WI38 (cell line): Measurements from ENCODE around the gene CCL27.

Experiments
- H3K4me3 ChIP-seq: 2 replicates; pipeline ENCODE4 v1.5.1; 2011; ENCODE audit warnings: low read depth, mild to moderate bottlenecking, control low read depth, low read length
- TF ChIP-seq, protein P1 (sequence below): IDR thresholded peaks from 2 replicates; pipeline ENCODE4 v1.5.1; 2012; ENCODE audit warnings: low read depth, mild to moderate bottlenecking, control low read depth, low read length

Gene CCL27

DNA sequence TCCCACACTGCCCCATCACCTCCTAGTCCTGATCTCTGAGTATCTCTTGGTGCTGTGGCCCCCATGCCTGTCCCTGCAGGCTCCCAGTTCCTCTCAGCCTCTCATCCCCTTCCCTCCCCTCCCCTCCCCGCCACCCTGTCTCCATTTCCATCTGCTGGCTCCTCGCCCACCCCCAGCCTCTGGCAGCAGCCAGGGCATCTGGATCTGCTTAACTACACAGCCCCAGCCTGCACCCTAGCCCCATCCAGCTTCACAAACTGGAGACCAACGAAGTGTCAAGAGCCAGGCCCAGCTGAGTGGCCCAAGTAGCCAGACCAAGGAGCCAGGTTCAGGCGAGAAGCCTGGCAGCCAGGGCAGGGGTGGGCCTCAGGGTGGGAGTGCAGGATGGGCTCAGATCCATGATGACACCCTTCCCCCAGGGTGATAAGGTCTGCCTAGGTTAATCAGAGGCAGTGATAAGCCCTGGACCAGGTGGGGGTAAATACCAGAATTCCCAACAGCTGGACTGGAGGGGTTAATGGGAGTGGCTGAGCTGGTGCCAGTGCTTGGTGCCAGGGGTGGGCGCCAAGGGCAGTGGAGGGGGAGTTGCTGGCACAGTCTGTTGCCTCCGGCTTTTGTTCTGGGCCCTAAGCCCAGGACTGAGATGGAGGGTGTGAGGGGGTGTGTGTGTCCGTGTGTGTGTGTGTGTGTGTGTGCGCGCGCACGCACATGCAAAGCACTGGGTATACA is 8.0 kb downstream of the CCL27 start:
- TF ChIP-seq, protein P1, sequence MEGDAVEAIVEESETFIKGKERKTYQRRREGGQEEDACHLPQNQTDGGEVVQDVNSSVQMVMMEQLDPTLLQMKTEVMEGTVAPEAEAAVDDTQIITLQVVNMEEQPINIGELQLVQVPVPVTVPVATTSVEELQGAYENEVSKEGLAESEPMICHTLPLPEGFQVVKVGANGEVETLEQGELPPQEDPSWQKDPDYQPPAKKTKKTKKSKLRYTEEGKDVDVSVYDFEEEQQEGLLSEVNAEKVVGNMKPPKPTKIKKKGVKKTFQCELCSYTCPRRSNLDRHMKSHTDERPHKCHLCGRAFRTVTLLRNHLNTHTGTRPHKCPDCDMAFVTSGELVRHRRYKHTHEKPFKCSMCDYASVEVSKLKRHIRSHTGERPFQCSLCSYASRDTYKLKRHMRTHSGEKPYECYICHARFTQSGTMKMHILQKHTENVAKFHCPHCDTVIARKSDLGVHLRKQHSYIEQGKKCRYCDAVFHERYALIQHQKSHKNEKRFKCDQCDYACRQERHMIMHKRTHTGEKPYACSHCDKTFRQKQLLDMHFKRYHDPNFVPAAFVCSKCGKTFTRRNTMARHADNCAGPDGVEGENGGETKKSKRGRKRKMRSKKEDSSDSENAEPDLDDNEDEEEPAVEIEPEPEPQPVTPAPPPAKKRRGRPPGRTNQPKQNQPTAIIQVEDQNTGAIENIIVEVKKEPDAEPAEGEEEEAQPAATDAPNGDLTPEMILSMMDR, result no peak
- H3K4me3 ChIP-seq, result no peak overlapping the region

DNA sequence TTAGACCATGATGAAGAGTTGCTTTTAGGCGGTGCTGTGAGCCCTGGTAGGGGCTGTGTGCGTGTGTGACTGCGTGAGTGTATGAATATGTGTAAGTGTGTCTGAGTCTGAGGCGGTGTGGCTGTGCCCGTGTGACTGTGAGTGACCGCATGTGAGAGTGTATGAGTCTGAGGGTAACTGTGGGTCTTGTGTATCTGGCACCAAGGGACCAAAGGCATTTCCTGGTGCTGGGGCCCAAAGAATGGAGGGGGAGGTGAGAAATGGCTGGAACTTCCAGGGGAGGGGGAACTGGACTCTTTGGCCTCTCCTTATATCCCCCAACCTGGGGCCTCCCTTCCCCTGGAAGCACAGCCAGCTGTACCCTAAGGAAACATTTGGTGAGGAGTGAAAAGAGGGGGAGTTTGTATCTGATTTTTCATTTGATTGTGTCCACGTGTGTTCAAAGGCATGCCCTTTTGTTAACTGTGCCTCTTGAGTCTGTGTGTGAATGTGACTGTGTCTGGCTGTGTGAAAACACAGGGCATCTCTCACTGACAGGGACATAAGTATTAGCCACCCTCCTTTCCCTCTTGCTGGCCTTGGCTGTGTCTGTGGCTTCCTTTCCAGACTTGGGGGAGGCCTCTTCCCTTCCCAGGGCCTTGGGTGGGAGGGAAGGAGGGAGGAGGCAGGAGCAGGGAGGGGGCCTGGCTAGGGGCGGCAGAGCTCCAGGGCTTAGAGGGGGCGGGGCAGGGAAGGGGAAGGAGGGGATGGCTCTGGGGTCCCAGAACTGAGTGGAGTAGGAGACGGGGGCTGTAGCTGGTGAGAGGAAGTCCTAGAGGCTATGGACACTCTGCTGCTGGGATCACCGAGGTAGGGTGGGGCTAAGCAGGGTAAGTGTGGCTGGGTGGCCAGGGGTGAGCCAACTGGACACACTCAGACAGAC is 9.0 kb downstream of the CCL27 start:
- TF ChIP-seq, protein P1, result no peak
- H3K4me3 ChIP-seq, result no peak overlapping the region

DNA sequence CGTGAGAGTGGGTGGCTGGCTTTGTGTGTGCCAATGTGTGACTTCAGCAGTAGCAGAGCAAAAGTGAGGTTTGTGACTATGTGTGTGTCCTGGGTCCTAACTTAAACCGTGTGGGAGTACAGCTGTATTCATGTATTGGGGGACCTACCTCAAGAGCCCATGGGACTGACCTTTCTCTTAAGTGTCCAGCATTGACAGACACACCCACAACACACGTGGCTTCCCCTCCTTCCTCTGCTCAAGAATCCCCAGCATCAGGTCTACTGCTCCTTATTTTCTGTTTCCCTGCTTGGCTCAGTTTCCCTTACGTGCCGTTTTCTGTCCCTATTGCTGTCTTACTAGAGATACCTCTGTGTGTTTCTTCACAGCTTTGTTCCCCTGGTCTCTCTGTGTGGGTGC is 9.9 kb downstream of the CCL27 start:
- TF ChIP-seq, protein P1, result no peak
- peak overlapping the region; percentile 63 for H3K4me3 ChIP-seq

DNA sequence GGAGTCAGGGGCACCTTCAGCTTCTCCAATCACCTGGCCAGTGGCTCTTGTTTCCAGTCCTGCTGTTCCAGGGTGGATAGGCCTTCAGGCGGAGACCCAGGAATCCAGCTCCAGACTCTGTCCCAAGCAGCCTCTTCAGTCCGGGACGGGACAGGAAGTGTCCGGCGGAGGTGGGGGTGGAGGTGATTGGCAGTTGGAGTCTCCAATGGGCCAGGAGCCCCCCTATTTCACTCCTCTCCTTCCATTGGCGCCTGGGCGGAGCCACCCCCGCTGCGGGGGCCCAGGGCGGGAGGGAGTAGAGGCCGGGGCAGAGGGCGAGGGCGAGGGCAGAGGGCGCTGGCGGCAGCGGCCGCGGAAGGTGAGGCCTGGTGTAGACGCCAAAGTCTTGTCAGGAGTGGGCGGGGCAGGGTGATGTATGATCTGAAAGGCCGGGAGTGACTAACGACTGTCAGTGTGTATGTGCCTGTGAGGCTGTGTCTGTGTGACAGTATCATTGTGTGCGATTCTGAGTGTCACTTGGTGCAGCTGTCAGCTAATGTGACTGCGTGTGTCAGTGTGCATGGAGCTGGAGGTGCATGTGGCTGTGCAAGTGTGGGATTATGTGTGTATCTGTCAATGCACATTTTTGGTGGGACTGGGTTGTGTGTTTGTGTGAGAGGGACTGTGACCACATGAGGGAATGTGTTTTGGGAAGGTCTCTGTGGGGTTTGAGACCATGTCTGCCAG is 10.4 kb downstream of the CCL27 start, which contains the start of gene IL11RA:
Gene IL11RA (plus strand): TSS at position 310 of the 726 bp plus-strand sequence. CDS start 3,033 bp downstream, outside the sequence.
- TF ChIP-seq, protein P1, result no peak
- H3K4me3 ChIP-seq, result peak within 1 kb of the TSS; percentile 63

DNA sequence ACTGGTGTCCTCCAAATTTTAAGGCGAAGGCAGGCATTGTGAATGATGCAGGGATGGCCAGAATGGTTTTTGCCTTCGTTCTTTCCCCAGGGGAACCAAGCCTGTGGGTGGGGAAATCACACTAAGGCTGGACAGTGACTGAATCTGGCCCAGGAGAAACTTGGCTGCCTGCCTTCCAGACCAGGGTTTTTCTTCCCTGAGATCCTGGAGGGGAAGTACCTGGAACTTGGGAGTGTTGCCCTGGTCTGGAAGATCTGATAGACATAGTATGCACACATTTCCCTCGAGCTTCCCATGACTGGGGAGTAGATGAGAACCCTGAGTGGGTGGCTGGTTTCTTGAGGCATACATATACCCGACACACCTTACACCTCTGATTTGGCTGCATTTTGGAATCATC is 11.1 kb downstream of the CCL27 start:
- peak overlapping the region; percentile 63 for H3K4me3 ChIP-seq

DNA sequence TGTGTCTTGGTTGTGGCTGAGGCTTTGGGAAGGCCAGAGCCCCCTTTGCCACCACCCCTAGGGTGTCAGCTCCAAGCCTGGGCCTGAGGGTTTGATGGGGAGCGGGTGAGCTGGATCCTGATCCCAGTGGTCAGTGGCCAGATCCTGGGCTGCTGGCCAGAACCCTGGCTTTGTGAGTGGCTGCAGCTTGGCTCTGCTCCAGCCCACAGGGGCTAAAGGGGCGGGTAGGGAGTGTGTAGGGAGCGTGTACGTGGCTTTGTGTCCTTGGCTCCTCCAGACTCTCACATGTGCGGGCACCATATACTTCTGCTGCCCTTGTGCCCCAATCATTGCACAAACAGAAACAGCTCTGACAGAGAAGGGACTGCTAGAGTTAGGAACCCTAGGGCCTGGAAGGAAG is 11.6 kb downstream of the CCL27 start:
- no peak overlapping the region for H3K4me3 ChIP-seq
- TF ChIP-seq, protein P1, result no peak

More for the DNA sequence above, 11.1 kb downstream of the CCL27 start:
- TF ChIP-seq, protein P1, result no peak
